ENCODE measurements around the gene RILPL1.
"Not testable (repeated sequence)": the region's sequence is repeated elsewhere in the genome, so short reads cannot be mapped to it uniquely, and the experiment has no call there.

The RILPL1 gene

DNA sequence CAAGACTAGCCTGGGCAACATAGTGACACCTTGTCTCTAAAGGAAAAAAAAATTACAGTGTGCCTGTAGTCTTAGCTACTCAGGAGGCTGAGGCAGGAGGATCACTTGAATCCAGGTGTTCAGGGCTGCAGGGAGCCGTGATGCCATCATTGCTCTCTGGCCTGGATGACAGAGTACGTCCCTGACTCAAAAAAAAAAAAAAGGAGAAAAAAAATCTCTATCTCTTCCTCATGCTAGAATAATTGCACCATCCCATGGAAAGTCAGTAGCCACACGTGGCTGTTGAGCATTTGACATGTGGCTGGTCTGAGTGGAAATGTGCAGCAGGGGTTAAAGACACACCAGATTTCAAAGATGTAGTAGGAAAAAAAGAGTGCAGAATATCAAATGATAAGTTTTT, 3.8 kb downstream of the RILPL1 start:
- no peak for DNase-seq

DNA sequence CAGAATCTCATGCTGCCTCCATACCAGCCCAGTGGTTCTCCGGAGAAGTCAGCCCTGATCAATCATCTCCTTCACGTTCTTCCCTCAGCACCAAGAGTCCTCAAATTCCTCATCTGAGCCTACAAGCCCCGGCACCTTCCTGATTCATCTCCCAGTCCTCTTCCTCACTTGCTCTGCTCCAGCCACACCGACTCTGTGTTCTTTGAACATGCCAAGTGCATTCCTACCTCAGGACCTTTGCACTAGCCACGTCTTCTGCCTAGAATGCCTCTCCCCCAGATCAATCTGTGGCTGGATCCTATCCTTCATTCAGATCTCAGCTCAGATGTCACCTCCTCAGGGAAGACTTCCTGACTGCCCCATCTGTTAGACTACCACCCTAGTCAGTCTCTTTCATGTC, 4.7 kb downstream of the RILPL1 start:
- no peak for DNase-seq

- DNase-seq, result no peak
Measured at GRCh38 chr12:123526542-123527080, 6.9 kb downstream of the RILPL1 start.

DNA sequence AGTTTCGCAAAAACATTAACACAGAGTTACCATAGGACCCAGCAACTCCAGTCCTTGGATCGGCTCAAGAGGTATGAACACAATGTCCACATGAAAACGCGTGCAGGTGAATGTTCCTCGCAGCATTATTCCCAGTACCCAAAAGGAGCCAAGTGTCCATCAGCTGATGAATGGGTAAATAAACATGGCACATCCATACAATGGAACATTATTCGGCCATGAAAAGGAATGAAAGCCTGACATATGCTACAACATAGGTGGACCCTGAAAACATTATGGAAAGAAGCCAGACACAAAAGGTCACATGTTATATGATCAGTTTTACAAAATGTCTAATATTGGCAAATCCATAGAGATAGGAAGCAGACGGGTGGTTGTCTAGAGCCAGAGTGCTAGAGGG, 9.1 kb downstream of the RILPL1 start:
- no peak for DNase-seq

- no peak for DNase-seq
Measured at GRCh38 chr12:123523518-123523917, 10.0 kb downstream of the RILPL1 start.

GRCh38 chr12:123522164-123522563, 11.4 kb downstream of the RILPL1 start:
- no peak for DNase-seq

GRCh38 chr12:123520567-123521474, 12.7 kb downstream of the RILPL1 start:
- no peak for DNase-seq

DNA sequence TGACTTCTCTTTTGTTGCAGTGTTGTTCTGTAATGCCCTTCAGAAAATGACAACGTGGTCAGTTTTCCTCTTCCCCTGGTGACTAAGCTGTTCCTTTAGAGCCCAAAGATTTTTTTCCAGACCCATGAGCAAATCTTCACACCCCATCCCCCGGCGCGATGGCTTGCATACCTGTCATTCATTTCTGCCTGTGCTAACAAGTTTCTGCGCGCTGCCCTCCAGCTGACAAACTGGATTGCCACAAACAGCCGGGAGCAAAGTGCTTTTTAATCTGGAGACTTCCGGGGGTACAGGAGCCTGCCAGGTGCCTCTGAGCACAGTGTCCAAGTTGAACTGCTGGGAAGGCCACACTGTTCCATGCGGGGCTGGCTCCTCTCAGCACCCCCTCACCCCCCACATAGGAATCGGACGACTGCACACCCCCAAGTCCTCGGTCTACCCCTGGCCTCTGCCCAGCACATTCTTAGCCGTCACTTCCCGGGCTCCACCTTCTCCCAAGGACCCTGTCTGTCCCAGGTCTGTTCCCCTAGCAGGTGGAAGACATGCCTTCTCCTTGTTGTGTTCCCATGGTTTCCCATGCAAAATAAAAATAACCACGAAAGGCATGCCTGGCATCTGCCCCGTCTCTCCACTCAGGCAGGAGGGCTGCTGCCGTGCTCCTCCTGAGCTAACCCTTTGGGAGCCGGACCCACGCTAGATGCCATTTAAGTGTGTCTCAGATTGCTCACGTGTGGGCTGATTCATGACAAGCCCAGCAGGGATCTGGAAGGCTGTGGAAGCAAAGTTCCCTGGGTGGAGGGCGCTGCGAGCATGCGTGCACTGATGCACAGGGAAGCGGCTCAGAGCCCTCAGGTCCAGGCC, 14.1 kb downstream of the RILPL1 start:
- DNase-seq, result no peak

- no peak for DNase-seq
Measured at GRCh38 chr12:123516216-123516780, 17.2 kb downstream of the RILPL1 start.

DNA sequence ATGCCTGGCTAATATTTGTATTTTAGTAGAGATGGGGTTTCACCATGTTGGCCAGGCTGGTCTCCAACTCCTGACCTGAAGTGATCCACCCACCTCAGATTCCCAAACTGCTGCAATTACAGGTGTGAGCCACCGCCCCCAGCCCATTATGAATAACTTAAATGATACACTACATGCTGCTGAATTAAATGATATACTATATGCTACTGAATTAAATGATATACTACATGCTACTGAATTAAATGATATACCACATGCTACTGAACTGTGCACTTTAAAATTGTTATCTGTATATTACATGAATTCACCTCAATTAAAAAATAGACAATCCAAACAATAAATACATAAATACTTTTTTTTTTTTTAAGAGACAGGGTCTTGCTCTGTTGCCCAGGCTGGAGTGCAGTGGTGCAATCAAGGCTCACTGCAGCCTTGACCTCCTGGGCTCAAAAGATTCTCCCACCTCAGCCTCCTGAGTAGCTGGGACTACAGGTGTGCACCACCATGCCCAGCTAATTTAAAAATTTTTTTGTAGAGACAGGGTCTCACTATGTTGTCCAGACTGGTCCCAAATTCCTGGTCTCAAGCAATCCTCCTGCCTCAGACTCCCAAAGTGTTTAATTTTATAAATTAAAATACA, 18.8 kb downstream of the RILPL1 start:
- not testable (repeated sequence) for DNase-seq

DNA sequence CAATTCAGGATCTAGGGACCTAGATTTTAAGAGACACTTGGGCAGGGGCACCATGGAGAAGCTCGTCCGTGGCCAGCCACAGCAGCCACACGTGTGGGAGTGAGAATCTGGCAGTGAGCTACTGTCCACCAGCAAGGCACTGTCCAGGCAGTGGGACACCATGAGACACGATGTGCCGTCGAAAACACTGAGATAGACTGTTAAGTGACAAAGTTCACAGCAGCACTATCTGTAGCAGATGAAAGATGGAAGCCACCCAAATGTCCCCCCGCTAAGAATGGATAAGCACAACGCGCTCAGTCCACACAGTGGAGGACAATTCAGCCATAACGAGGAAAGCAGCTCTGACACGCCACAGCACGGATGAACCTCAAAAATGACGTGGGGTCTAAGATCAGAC, 19.7 kb downstream of the RILPL1 start:
- DNase-seq, result no peak

GRCh38 chr12:123512838-123513665, 20.5 kb downstream of the RILPL1 start:
- no peak for DNase-seq

GRCh38 chr12:123506843-123507236, 26.7 kb downstream of the RILPL1 start:
- DNase-seq, result no peak

- DNase-seq, result no peak
Measured at GRCh38 chr12:123506059-123506842, 27.3 kb downstream of the RILPL1 start.

DNA sequence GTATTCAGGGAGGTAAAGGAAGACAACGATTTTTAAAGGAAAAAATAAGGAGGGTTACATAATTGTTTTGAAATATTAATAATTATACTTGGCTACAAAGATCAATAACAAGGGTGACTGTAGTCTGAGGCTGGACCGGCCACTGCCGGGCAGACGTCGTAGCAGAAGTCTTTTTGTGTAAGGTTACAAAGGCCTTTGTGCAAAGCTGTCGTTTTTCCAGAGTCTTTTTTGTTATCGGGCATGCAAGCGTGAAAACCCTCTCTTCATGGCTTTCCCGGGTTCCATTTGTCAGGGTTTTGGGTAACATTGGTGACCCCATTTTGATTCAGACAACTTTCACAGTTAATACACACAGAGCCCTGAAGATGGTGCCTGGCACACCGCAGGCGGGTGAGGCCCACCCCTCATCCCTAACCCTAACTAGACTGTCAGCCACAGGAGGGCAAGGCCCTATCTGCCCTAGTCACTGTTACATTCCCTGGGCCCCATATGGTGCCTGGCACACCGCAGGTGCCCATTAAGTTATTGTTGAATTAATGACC, 31.3 kb downstream of the RILPL1 start:
- no peak for DNase-seq

- no peak for DNase-seq
Measured at GRCh38 chr12:123499332-123499731, 34.2 kb downstream of the RILPL1 start.

DNA sequence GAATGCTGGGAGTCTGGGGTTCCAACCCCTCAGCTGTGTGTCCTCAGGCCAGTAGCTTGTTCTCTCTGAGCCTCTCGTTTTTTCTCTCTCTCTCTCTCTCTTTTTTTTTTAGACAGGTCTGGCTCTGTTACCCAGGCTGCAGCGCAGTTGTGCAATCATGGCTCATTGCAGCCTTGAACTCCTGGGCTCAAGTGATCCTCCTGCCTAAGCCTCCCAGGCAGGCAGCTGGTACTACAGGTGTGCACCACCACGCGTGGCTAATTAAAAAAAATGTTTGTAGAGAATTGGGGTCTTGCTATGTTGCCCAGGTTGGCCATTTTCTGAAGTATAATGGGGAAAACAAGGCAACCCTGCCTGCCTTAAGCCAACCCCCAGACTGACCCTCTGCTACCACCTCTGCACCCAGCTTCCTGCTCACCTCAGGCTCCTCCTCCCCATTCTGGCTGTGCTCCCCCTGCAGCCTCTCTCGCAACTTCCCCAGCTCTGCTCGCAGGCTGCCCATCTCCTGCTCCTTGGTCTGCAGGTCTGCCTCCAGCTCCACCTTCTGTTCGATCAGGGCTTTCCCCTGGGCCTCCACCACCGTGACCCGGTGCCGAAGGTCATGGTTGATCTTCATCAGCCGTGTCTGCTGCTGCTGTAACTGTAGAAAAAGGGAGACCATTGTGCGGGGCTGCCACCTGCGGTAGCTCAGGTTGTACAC, 35.2 kb downstream of the RILPL1 start:
- no peak for DNase-seq

GRCh38 chr12:123497065-123497464, 36.5 kb downstream of the RILPL1 start:
- DNase-seq, result no peak

- no peak for DNase-seq
Measured at GRCh38 chr12:123494124-123494851, 39.2 kb downstream of the RILPL1 start.
